ENCODE results near the gene CUZD1.
"Not testable (repeated sequence)": the region's sequence is repeated elsewhere in the genome, so short reads cannot be mapped to it uniquely, and the experiment has no call there.

CUZD1 gene

DNA sequence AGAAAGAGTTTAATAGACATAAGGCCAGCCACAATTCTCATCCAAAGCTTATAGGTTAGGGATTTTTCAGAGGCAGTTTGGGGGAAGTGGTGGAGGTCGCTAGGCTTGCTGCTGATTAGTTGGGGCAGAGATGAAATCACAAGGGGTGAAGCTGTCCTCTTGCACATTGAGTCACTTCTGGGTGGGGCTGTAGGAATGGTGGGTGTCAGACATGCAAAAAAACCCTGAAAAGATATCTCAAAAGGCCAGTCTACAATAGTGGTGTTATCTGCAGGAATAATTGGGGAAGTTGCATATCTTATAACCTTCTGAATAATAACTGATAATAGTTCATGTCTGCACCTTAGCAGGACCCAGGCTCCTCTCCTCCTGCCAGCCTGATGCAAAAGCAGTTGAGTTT lies 31.6 kb upstream of the CUZD1 start:
- DNase-seq (ENCODE audit: extremely low read depth, low read depth): no peak
- H3K4me3 ChIP-seq (replicated peaks; ENCODE audit: low read depth, low read length): no peak overlapping the region
- TF ChIP-seq, protein P1, sequence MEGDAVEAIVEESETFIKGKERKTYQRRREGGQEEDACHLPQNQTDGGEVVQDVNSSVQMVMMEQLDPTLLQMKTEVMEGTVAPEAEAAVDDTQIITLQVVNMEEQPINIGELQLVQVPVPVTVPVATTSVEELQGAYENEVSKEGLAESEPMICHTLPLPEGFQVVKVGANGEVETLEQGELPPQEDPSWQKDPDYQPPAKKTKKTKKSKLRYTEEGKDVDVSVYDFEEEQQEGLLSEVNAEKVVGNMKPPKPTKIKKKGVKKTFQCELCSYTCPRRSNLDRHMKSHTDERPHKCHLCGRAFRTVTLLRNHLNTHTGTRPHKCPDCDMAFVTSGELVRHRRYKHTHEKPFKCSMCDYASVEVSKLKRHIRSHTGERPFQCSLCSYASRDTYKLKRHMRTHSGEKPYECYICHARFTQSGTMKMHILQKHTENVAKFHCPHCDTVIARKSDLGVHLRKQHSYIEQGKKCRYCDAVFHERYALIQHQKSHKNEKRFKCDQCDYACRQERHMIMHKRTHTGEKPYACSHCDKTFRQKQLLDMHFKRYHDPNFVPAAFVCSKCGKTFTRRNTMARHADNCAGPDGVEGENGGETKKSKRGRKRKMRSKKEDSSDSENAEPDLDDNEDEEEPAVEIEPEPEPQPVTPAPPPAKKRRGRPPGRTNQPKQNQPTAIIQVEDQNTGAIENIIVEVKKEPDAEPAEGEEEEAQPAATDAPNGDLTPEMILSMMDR (IDR thresholded peaks at IDR 0.05; ENCODE audit: low read depth, low read length, missing control alignments): no peak

DNA sequence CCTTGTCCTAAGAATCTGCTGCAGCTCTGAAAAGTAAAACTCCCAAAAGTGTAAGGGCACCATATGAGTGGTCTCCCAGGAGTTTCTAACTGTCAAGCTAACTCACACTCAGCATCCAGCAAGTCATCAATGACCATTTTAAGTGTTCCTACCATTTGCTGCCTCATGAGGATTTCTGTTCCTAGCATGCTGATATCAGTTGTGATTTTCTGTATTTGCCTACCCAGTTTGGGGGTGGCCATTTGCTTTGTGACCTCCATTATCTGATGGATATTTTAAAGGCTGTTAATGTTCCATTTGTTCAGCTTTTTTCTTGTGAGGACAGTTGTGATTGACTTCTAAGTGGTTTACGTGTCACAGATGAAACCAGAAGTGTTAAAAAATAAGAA lies 30.8 kb upstream of the CUZD1 start:
- no peak for DNase-seq (ENCODE audit: extremely low read depth, low read depth)
- no peak overlapping the region for H3K4me3 ChIP-seq (replicated peaks; ENCODE audit: low read depth, low read length)
- TF ChIP-seq, protein P1 (IDR thresholded peaks at IDR 0.05; ENCODE audit: low read depth, low read length, missing control alignments): no peak

- TF ChIP-seq, protein P1 (IDR thresholded peaks at IDR 0.05; ENCODE audit: low read depth, low read length, missing control alignments): no peak
- H3K4me3 ChIP-seq (replicated peaks; ENCODE audit: low read depth, low read length): no peak overlapping the region
- no peak for DNase-seq (ENCODE audit: extremely low read depth, low read depth)
Observed at GRCh38 chr10:122875843-122876466, 30.3 kb upstream of the CUZD1 start.

- DNase-seq (ENCODE audit: extremely low read depth, low read depth); H3K4me3 ChIP-seq (replicated peaks; ENCODE audit: low read depth, low read length): not testable (repeated sequence)
Observed at GRCh38 chr10:122871947-122872346, 26.3 kb upstream of the CUZD1 start.

DNA sequence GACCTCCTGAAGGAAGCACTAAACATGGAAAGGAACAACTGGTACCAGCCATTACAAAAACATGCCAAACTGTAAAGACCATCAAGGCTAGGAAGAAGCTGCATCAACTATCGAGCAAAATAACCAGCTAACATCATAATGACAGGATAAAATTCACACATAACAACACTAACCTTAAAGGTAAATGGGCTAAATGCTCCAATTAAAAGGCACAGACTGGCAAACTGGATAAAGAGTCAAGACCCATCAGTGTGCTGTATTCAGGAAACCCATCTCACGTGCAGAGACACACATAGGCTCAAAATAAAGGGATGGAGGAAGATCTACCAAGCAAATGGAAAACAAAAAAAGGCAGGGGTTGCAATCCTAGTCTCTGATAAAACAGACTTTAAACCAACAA lies 23.1 kb upstream of the CUZD1 start:
- not testable (repeated sequence) for DNase-seq (ENCODE audit: extremely low read depth, low read depth); H3K4me3 ChIP-seq (replicated peaks; ENCODE audit: low read depth, low read length)

DNA sequence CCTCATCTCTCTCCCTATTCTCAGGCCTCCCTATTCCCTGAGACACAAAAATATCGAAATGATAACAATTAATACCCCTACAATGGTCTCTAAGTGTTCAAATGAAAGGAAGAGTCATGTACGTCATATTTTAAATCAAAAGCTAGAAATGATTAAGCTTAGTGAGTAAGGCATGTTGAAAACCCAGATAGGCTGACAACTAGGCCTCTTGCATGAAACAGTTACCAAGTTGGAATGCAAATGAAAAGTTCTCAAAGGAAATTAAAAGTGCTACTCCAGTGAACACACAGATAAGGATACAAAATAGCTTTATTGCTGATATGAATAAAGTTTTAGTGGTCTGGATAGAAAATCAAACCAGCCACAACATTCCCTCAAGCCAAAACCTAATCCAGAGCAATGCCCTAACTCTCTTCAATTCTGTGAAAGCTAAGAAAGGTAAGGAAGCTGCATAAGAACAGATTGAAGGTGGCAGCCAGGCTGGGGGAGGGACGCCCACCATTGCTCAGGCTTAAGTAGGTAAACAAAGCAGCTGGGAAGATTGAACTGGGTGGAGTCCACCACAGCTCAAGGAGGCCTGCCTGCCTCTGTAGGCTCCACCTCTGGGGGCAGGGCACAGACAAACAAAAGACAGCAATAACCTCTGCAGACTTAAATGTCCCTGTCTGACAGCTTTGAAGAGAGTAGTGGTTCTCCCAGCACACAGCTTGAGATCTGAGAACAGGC lies 21.3 kb upstream of the CUZD1 start:
- not testable (repeated sequence) for DNase-seq (ENCODE audit: extremely low read depth, low read depth); H3K4me3 ChIP-seq (replicated peaks; ENCODE audit: low read depth, low read length)

DNA sequence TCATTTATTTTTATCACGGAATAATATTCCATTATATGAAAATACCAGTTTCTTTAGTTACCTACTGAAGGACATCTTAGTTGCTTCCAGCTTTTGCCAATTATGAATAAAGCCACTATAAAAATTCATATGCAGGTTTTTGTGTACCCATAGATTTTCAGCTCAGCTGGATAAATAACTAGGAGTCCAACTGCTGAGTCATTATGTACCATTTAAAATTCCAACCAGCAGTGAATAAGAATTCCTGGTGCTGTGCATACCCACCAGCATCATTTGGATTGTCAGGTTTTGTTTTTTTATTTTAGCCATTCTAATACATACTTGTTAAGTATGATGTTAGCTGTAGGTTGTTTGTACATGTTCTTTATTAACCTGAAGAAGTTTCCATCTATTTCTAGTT lies 19.2 kb upstream of the CUZD1 start:
- TF ChIP-seq, protein P1 (IDR thresholded peaks at IDR 0.05; ENCODE audit: low read depth, low read length, missing control alignments): no peak
- no peak for DNase-seq (ENCODE audit: extremely low read depth, low read depth)
- no peak overlapping the region for H3K4me3 ChIP-seq (replicated peaks; ENCODE audit: low read depth, low read length)

- no peak for DNase-seq (ENCODE audit: extremely low read depth, low read depth)
- TF ChIP-seq, protein P1 (IDR thresholded peaks at IDR 0.05; ENCODE audit: low read depth, low read length, missing control alignments): no peak
- H3K4me3 ChIP-seq (replicated peaks; ENCODE audit: low read depth, low read length): no peak overlapping the region
Observed at GRCh38 chr10:122864194-122864592, 18.5 kb upstream of the CUZD1 start.
